Caco-2 (cell line): Measurements from ENCODE around the gene SPEM3. TPM values are rescaled to one million over a fixed set of nuclear protein-coding genes. Genes with fewer than 3 reads are reported as not detected.

ENCODE experiments used
- BruUV-seq: library from RNA; stranded (reverse); fragments of 400-500 nt; replicated peaks from 2 replicates; lab custom pipeline; 2021; lab: Mats Ljungman, UMichigan
- CTCF ChIA-PET: fragments of 300-600 bp; sonication (Branson Sonifier 250); formaldehyde crosslinking; loops from one replicate; lab custom pipeline; 2022; ENCODE audit warnings: antibody characterized with exemption; lab: Charles Lee
- POLR2A ChIA-PET: fragments of 300-600 bp; sonication (Branson Sonifier 250); formaldehyde crosslinking; loops from one replicate; lab custom pipeline; 2022; ENCODE audit warnings: antibody characterized with exemption; lab: Charles Lee
- DNase-seq, 2 experiments: peaks; one replicate each; pipeline versions ENCODE4 v3.0.0 to v3.0.0-alpha.2; 2020 to 2022
- H3K27me3 ChIP-seq: replicated peaks from 2 replicates; pipeline ENCODE4 v1.6.0; 2011; ENCODE audit warnings: low read length; ENCODE audit not compliant: control insufficient read depth, insufficient read depth
- H3K36me3 ChIP-seq: 2 replicates; pipeline ENCODE4 v1.5.1; 2011; ENCODE audit warnings: low read length; ENCODE audit not compliant: control insufficient read depth, insufficient read depth
- H3K4me1 ChIP-seq: fragments of 250-450 bp; sonication (Bioruptor Pico); 2 replicates; pipeline ENCODE4 v1.5.1; 2020; ENCODE audit warnings: mild to moderate bottlenecking
- H3K4me3 ChIP-seq: 2 replicates; pipeline ENCODE4 v1.5.1; 2011; ENCODE audit warnings: low read depth, mild to moderate bottlenecking, control low read depth, low read length
- H3K9me3 ChIP-seq: fragments of 250-450 bp; sonication (Bioruptor Pico); 2 replicates; pipeline ENCODE4 v1.5.1; 2020; ENCODE audit warnings: mild to moderate bottlenecking, moderate library complexity
- H3K27ac Mint-ChIP-seq: one replicate; pipeline ENCODE4 v1.8.0; 2022; ENCODE audit warnings: mixed read lengths; ENCODE audit not compliant: unreplicated experiment
- H3K27me3 Mint-ChIP-seq: one replicate; pipeline ENCODE4 v1.8.0; 2022; ENCODE audit warnings: mixed read lengths; ENCODE audit not compliant: insufficient read depth, unreplicated experiment
- H3K36me3 Mint-ChIP-seq: one replicate; pipeline ENCODE4 v1.8.0; 2022; ENCODE audit warnings: mild to moderate bottlenecking, mixed read lengths; ENCODE audit not compliant: insufficient read depth, unreplicated experiment
- H3K4me1 Mint-ChIP-seq: one replicate; pipeline ENCODE4 v1.8.0; 2022; ENCODE audit warnings: low read depth, mixed read lengths; ENCODE audit not compliant: unreplicated experiment
- H3K4me3 Mint-ChIP-seq: one replicate; pipeline ENCODE4 v1.8.0; 2022; ENCODE audit warnings: mild to moderate bottlenecking, moderate library complexity, mixed read lengths; ENCODE audit not compliant: unreplicated experiment
- H3K9me3 Mint-ChIP-seq: one replicate; pipeline ENCODE4 v1.8.0; 2022; ENCODE audit warnings: mixed read lengths; ENCODE audit not compliant: unreplicated experiment
- intact Hi-C: fragments of 100-400 bp; cut with micrococcal nuclease; formaldehyde crosslinking; loops from one replicate; pipeline ENCODE4 v1.10.0; 2022; ENCODE audit not compliant: unreplicated experiment
- total RNA-seq: library from RNA; stranded (reverse); gene quantifications from 2 replicates; pipeline ENCODE4 v1.2.3, GENCODE V29; 2022
- TF ChIP-seq, protein P1 (sequence below), 2 experiments: fragments of 200-600 bp in 1 of 2; IDR thresholded peaks; 1 replicate in 1 of 2; 2 replicates in 1 of 2; pipeline versions ENCODE4 v1.5.1 to v1.8.0; 2011 to 2022; ENCODE audit warnings: antibody characterized with exemption in 1 of 2, control low read depth in 1 of 2, inconsistent platforms in 1 of 2, low read depth in 1 of 2, low read length in 1 of 2, mild to moderate bottlenecking in 1 of 2, moderate library complexity in 1 of 2; ENCODE audit not compliant: insufficient read depth in 1 of 2, severe bottlenecking in 1 of 2, unreplicated experiment in 1 of 2

SPEM3 gene
- total RNA-seq, 1 experiment from 2014 or later = not detected

DNA sequence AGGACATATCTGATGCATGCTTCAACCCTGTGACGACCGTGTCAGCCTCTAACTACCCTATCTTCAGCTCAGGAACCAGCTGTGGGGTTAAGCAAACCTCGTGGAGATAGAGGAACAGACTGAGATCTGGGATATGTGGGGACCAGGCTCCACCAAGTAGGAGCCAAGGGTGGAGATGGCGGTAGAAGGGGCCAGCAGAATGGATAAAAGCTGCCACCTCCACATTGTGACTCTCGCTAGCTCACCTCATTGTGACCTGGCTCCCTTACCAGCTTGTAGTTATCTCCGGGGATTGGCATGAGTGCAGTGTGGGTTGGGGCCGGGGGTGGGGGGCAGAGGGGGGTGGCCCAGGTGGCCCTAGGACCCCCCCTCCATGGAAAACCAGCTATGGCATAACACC, 3.3 kb upstream of the SPEM3 start, which contains the start of gene SPEM2:
SPEM2 (plus strand) TSS at position 301 of the 400 bp plus-strand sequence; CDS start at position 374, 73 bp downstream.
- Histone ChIP-seq H3K9me3 (no peaks in the 10 kb centered on the region), H3K36me3 (no peaks in the 10 kb centered on the region), H3K4me3 (no peak within 1 kb of the TSS), H3K4me1 (no peaks in the 10 kb centered on the region), H3K27me3 (no peaks in the 10 kb centered on the region)
- BruUV-seq = no TSS peak
- ChIA-PET CTCF (interaction anchor here (0.6 kb wide), 1 partner anchor 80 kb away, joined by 3 read pairs; no protein-coding TSS in a partner anchor), POLR2A (interaction anchor here (0.5 kb wide), 1 partner anchor 54 kb away, joined by 6 read pairs; the partner anchor contains the start of gene ZBTB4)
- no peaks in the 10 kb centered on the region for H3K36me3 Mint-ChIP-seq
- no peaks in the 10 kb centered on the region for H3K27me3 Mint-ChIP-seq
- TF ChIP-seq, protein P1, sequence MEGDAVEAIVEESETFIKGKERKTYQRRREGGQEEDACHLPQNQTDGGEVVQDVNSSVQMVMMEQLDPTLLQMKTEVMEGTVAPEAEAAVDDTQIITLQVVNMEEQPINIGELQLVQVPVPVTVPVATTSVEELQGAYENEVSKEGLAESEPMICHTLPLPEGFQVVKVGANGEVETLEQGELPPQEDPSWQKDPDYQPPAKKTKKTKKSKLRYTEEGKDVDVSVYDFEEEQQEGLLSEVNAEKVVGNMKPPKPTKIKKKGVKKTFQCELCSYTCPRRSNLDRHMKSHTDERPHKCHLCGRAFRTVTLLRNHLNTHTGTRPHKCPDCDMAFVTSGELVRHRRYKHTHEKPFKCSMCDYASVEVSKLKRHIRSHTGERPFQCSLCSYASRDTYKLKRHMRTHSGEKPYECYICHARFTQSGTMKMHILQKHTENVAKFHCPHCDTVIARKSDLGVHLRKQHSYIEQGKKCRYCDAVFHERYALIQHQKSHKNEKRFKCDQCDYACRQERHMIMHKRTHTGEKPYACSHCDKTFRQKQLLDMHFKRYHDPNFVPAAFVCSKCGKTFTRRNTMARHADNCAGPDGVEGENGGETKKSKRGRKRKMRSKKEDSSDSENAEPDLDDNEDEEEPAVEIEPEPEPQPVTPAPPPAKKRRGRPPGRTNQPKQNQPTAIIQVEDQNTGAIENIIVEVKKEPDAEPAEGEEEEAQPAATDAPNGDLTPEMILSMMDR (IDR thresholded peaks at IDR 0.05; ENCODE audit: insufficient read depth in 1 of 2, low read depth in 1 of 2, low read length in 1 of 2, severe bottlenecking in 1 of 2, unreplicated experiment in 1 of 2) = no peak
- no peaks in the 10 kb centered on the region for H3K9me3 Mint-ChIP-seq
- H3K4me3 Mint-ChIP-seq = no peak within 1 kb of the TSS
- no peak within 1 kb of the TSS for H3K27ac Mint-ChIP-seq
- intact Hi-C loops = no loop called here
- no peaks in the 10 kb centered on the region for H3K4me1 Mint-ChIP-seq
- no peak for DNase-seq

GRCh38 chr17:7425756-7426155, 2.9 kb upstream of the SPEM3 start:
- no peaks in the 10 kb centered on the region for H3K9me3 Mint-ChIP-seq
- DNase-seq = no peak

DNA sequence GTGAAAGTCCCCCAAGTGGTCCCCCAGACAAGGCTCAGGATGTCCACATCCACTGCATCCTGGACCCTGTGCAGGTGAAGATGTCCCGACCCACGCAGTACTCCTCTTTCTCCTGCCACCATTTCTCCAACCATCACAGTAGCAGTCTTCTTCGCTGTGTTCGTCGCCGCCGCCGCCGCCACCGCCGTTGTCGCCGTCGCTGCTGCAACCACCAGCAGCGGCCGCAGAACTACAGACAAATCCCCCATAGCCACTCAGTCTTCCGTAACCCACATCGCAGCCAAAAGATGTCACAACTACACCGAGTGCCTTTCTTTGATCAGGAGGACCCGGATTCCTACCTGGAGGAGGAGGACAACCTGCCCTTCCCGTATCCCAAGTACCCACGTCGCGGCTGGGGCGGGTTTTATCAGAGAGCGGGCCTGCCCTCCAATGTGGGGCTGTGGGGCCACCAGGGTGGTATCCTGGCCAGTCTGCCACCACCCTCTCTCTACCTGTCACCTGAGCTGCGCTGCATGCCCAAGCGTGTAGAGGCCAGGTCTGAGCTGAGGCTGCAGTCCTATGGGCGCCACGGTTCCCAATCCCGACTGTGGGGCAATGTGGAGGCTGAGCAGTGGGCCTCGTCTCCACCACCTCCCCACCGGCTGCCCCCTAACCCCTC, 2.3 kb upstream of the SPEM3 start:
- Mint-ChIP-seq H3K4me3 (no peak overlapping the region), H3K27me3 (no peaks in the 10 kb centered on the region), H3K9me3 (no peaks in the 10 kb centered on the region), H3K36me3 (no peaks in the 10 kb centered on the region), H3K27ac (no peak overlapping the region), H3K4me1 (no peaks in the 10 kb centered on the region)
- no peaks in the 10 kb centered on the region for H3K4me1 ChIP-seq
- H3K36me3 ChIP-seq = no peaks in the 10 kb centered on the region
- H3K9me3 ChIP-seq = no peaks in the 10 kb centered on the region
- ChIA-PET CTCF (no interaction called here), POLR2A (no interaction called here)
- H3K27me3 ChIP-seq = no peaks in the 10 kb centered on the region
- intact Hi-C loops = no loop called here
- TF ChIP-seq, protein P1 (IDR thresholded peaks at IDR 0.05; ENCODE audit: insufficient read depth in 1 of 2, low read depth in 1 of 2, low read length in 1 of 2, severe bottlenecking in 1 of 2, unreplicated experiment in 1 of 2) = no peak
- no peak overlapping the region for H3K4me3 ChIP-seq
- DNase-seq = no peak
- BruUV-seq = no TSS peak

More at GRCh38 chr17:7425756-7426155, 2.9 kb upstream of the SPEM3 start:
- POLR2A ChIA-PET = interaction anchor here (0.5 kb wide), 1 partner anchor 54 kb away, joined by 6 read pairs; the partner anchor contains the start of gene ZBTB4
- Histone ChIP-seq H3K36me3 (no peaks in the 10 kb centered on the region), H3K27me3 (no peaks in the 10 kb centered on the region), H3K4me3 (no peak overlapping the region), H3K4me1 (no peaks in the 10 kb centered on the region), H3K9me3 (no peaks in the 10 kb centered on the region)
- Mint-ChIP-seq H3K36me3 (no peaks in the 10 kb centered on the region), H3K27ac (no peak overlapping the region), H3K4me1 (no peaks in the 10 kb centered on the region), H3K27me3 (no peaks in the 10 kb centered on the region), H3K4me3 (no peak overlapping the region)
- CTCF ChIA-PET = interaction anchor here (0.6 kb wide), 1 partner anchor 81 kb away, joined by 3 read pairs; no protein-coding TSS in a partner anchor
- no TSS peak for BruUV-seq
- intact Hi-C loops = no loop called here
- TF ChIP-seq, protein P1 (IDR thresholded peaks at IDR 0.05; ENCODE audit: insufficient read depth in 1 of 2, low read depth in 1 of 2, low read length in 1 of 2, severe bottlenecking in 1 of 2, unreplicated experiment in 1 of 2) = no peak
